MM.1S (cell line): Measurements from ENCODE around the gene ZW10.

ENCODE experiments used
- EZH2 ChIP-seq: fragments of 300-600 bp; sonication (generic); optimal IDR thresholded peaks from 2 replicates; pipeline ENCODE3; 2017; ENCODE audit warnings: low read depth, mild to moderate bottlenecking, antibody characterized with exemption, low read length, mixed read lengths
- EZH2phosphoT487 ChIP-seq: fragments of 300-600 bp; sonication (generic); IDR thresholded peaks from 2 replicates; pipeline ENCODE4 v1.6.1; 2018; ENCODE audit warnings: antibody characterized with exemption, low read length
- TF ChIP-seq, protein P1 (sequence below): fragments of 300-600 bp; sonication (generic); IDR thresholded peaks from 2 replicates; pipeline ENCODE4 v1.5.1; 2016; ENCODE audit warnings: antibody characterized with exemption, low read length, mixed read lengths

DNA sequence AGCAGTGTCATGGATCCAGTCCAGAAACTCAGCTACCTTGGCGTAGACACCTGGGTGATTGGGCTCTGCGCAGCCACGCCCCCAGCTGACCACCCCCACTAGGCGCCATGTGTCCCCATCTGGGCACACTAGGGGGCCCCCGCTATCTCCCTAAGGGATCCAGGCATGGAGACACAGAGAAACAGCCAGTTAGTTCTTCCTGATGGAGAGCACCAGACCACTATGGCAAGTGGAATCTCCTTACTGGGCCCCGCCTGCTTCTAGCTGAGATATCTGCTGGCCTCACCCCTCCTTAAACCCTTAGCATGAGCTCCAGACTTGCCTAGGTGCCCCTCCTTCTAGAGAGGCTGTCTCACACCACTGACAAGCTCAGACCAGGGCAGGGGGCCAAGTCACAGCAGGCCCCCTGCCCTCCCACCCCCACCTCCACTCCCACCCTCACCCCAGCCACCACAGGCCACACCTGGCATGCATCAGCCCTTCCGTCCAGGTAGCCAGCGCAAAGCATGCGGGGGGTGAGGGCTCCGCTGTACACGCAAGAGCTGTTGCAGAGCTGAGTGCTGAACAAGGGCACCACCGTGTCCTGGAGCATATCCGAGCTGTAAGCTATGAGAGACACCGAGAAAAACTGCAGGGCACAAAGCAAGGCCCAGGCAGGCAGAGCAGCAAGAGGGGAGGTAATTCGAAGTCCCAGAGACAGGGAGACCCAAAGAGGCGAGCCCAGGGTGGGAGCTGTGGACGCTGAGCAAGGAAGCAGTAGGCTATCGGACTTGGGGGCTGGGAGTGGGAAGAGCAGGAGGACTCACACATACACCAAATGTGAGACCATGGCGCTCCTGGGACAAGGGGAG is 83.5 kb downstream of the ZW10 start:
- TF ChIP-seq, protein P1, sequence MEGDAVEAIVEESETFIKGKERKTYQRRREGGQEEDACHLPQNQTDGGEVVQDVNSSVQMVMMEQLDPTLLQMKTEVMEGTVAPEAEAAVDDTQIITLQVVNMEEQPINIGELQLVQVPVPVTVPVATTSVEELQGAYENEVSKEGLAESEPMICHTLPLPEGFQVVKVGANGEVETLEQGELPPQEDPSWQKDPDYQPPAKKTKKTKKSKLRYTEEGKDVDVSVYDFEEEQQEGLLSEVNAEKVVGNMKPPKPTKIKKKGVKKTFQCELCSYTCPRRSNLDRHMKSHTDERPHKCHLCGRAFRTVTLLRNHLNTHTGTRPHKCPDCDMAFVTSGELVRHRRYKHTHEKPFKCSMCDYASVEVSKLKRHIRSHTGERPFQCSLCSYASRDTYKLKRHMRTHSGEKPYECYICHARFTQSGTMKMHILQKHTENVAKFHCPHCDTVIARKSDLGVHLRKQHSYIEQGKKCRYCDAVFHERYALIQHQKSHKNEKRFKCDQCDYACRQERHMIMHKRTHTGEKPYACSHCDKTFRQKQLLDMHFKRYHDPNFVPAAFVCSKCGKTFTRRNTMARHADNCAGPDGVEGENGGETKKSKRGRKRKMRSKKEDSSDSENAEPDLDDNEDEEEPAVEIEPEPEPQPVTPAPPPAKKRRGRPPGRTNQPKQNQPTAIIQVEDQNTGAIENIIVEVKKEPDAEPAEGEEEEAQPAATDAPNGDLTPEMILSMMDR, result no peak
- TF ChIP-seq EZH2, result no peak
- TF ChIP-seq EZH2phosphoT487, result no peak
